ENCODE results near the gene PRRT1. TPM values are rescaled to one million over a fixed set of nuclear protein-coding genes. Genes with fewer than 3 reads are reported as not detected.
A peak's percentile ranks its signal among the peaks of the same experiment; 100 is the strongest.

PRRT1 gene
- total and polyA plus RNA-seq, 4 donors: 0.08 to 0.24 (median 0.19) TPM; not detected in 1

- TF ChIP-seq SP1 (IDR thresholded peaks at IDR 0.05) (peak; percentile 78), RXRA (IDR thresholded peaks at IDR 0.05) (peak; percentile 56 to 66), REST (IDR thresholded peaks at IDR 0.05) (peak; percentile 85), FOXA1 (IDR thresholded peaks at IDR 0.05) (peak; percentile 24), RAD21 (IDR thresholded peaks at IDR 0.05) (peak in 1 of 2 donors; percentile 36), TAF1 (conservative IDR thresholded peaks at IDR 0.05) (no peak), ATF3 (IDR thresholded peaks at IDR 0.05) (no peak), NR2F2 (IDR thresholded peaks at IDR 0.05) (no peak), YY1 (IDR thresholded peaks at IDR 0.05) (peak; percentile 67), CTCF (IDR thresholded peaks at IDR 0.05; ENCODE audit: low read depth, low read length, missing input control) (no peak), ZBTB33 (IDR thresholded peaks at IDR 0.05) (peak; percentile 6), FOXA2 (IDR thresholded peaks at IDR 0.05) (peak; percentile 35), HNF4A (conservative IDR thresholded peaks at IDR 0.05) (peak; percentile 68 to 70), GABPA (IDR thresholded peaks at IDR 0.05 in 1 of 2, conservative IDR thresholded peaks at IDR 0.05 in 1 of 2) (peak; percentile 91 to 96), EGR1 (IDR thresholded peaks at IDR 0.05; ENCODE audit: low read depth in 2 of 2) (no peak), JUND (IDR thresholded peaks at IDR 0.05) (peak in 1 of 2 donors; percentile 31), HNF4G (IDR thresholded peaks at IDR 0.05) (no peak), MAX (IDR thresholded peaks at IDR 0.05) (no peak)
- DNase-seq (ENCODE audit: low spot score): peak; percentile 99
- Histone ChIP-seq H3K9ac (ENCODE audit: low read depth in 1 of 2, low read length in 2 of 2) (peak within 1 kb of the TSS; percentile 86 to 97), H3K4me3 (ENCODE audit: low read depth in 1 of 3, low read length in 3 of 3) (peak within 1 kb of the TSS; percentile 84 to 96 (median 86)), H3K27ac (ENCODE audit: low read depth in 1 of 2, low read length in 2 of 2) (peak within 1 kb of the TSS; percentile 95 to 96), H3K36me3 (ENCODE audit: control insufficient read depth in 4 of 4, insufficient read depth in 3 of 4, low read depth in 1 of 4, low read length in 3 of 4) (peaks cover 0 to 9% (median 2%) of the 10 kb centered on the region in 4 donors), H3K9me3 (ENCODE audit: control insufficient read depth in 4 of 4, low read length in 3 of 4) (no peaks in the 10 kb centered on the region), H3K27me3 (ENCODE audit: control insufficient read depth in 4 of 4, insufficient read depth in 4 of 4, low read length in 3 of 4) (no peaks in the 10 kb centered on the region), H3K4me1 (ENCODE audit: control insufficient read depth in 4 of 4, insufficient read depth in 4 of 4, low read length in 3 of 4) (peaks cover 0 to 50% (median 42%) of the 10 kb centered on the region in 4 donors)
- WGBS: under 1% methylated on average over 27 of the region's 27 CpGs
Observed at GRCh38 chr6:32175711-32176475, 24.2 kb upstream of the PRRT1 start, which contains the start of gene AGPAT1. Gene AGPAT1 (minus strand): TSS chr6:32176084. CDS start chr6:32171496, 4,588 bp downstream.

All from liver (tissue), 9 donors.